Epithelial cell of esophagus (primary cell): ENCODE data around the gene MRPL38.

ENCODE experiments used
- DNase-seq: peaks from one replicate; pipeline ENCODE4 v3.0.0; 2010; ENCODE audit warnings: low read depth
- H3K4me3 ChIP-seq: 2 replicates; pipeline ENCODE4 v1.5.1; 2011; ENCODE audit warnings: mild to moderate bottlenecking, low read length, control low read depth
- TF ChIP-seq, protein P1 (sequence below): IDR thresholded peaks from 2 replicates; pipeline ENCODE4 v1.5.1; 2011; ENCODE audit warnings: low read depth, mild to moderate bottlenecking, low read length, control low read depth, inconsistent platforms; ENCODE audit not compliant: insufficient read depth; ENCODE audit errors: missing control alignments

Gene MRPL38

GRCh38 chr17:75849724-75850123, 55.0 kb downstream of the MRPL38 start:
- TF ChIP-seq, protein P1, sequence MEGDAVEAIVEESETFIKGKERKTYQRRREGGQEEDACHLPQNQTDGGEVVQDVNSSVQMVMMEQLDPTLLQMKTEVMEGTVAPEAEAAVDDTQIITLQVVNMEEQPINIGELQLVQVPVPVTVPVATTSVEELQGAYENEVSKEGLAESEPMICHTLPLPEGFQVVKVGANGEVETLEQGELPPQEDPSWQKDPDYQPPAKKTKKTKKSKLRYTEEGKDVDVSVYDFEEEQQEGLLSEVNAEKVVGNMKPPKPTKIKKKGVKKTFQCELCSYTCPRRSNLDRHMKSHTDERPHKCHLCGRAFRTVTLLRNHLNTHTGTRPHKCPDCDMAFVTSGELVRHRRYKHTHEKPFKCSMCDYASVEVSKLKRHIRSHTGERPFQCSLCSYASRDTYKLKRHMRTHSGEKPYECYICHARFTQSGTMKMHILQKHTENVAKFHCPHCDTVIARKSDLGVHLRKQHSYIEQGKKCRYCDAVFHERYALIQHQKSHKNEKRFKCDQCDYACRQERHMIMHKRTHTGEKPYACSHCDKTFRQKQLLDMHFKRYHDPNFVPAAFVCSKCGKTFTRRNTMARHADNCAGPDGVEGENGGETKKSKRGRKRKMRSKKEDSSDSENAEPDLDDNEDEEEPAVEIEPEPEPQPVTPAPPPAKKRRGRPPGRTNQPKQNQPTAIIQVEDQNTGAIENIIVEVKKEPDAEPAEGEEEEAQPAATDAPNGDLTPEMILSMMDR, result no peak
- no peak overlapping the region for H3K4me3 ChIP-seq
- DNase-seq, result no peak

GRCh38 chr17:75849279-75849646, 55.4 kb downstream of the MRPL38 start:
- TF ChIP-seq, protein P1, result no peak
- DNase-seq, result no peak
- no peak overlapping the region for H3K4me3 ChIP-seq
